ENCODE results near the gene NCAN.

- TF ChIP-seq CTCF (IDR thresholded peaks at IDR 0.05) (no peak), FOXK1 (CRISPR knock-in tag; IDR thresholded peaks at IDR 0.05) (no peak), GABPB1 (CRISPR knock-in tag; IDR thresholded peaks at IDR 0.05) (no peak), ATF3 (CRISPR knock-in tag; conservative IDR thresholded peaks at IDR 0.05) (no peak), ZBTB43 (CRISPR knock-in tag; IDR thresholded peaks at IDR 0.05) (no peak), USF2 (CRISPR knock-in tag; IDR thresholded peaks at IDR 0.05) (no peak), STAT6 (CRISPR knock-in tag; conservative IDR thresholded peaks at IDR 0.05; ENCODE audit: low read depth) (no peak), RELA (CRISPR knock-in tag; IDR thresholded peaks at IDR 0.05; ENCODE audit: borderline replicate concordance) (no peak), SMAD3 (CRISPR knock-in tag; IDR thresholded peaks at IDR 0.05; ENCODE audit: borderline replicate concordance) (no peak), ZNF138 (CRISPR knock-in tag; conservative IDR thresholded peaks at IDR 0.05) (no peak), ATF2 (CRISPR knock-in tag; IDR thresholded peaks at IDR 0.05; ENCODE audit: borderline replicate concordance, low read depth) (no peak), TEAD4 (CRISPR knock-in tag; IDR thresholded peaks at IDR 0.05) (no peak)
Observed at GRCh38 chr19:19292607-19293006, 80.8 kb downstream of the NCAN start.
